ENCODE data around the gene RASGRF2. TPM values are rescaled to one million over a fixed set of nuclear protein-coding genes. Genes with fewer than 3 reads are reported as not detected.

Gene RASGRF2
- total RNA-seq, 2 experiments from 2014 or later = 0.06 to 0.13 TPM

GRCh38 chr5:81147011-81147885, 187.1 kb downstream of the RASGRF2 start:
- DNase-seq (ENCODE audit: low spot score) = no peak
- no peaks in the 10 kb centered on the region for H3K79me2 ChIP-seq (ENCODE audit: insufficient read depth, low read depth, low read length)
- ChIA-PET CTCF (ENCODE audit: unreplicated experiment) (no interaction called here), POLR2A (interaction anchor here (0.8 kb wide), 1 partner anchor 9 kb away, joined by 3 read pairs; no protein-coding TSS in a partner anchor)
- no peaks in the 10 kb centered on the region for H3K4me1 ChIP-seq (ENCODE audit: insufficient read depth, low read length, poor library complexity, severe bottlenecking)
- TF ChIP-seq CTCF (conservative IDR thresholded peaks at IDR 0.05; ENCODE audit: low read length) (no peak), EZH2phosphoT487 (IDR thresholded peaks at IDR 0.05; ENCODE audit: borderline replicate concordance, low read depth, low read length) (no peak)
- BruUV-seq (replicated peaks) = no TSS peak
- no peaks in the 10 kb centered on the region for H3K9me3 ChIP-seq (ENCODE audit: low read length)
- intact Hi-C loops (cut with micrococcal nuclease; ENCODE audit: unreplicated experiment) = no loop called here
- no peak overlapping the region for H3K4me3 ChIP-seq (ENCODE audit: low read depth, low read length, poor library complexity, severe bottlenecking)
- H3K4me2 ChIP-seq (ENCODE audit: low read length) = no peak overlapping the region
- no peaks in the 10 kb centered on the region for H3K9me2 ChIP-seq (ENCODE audit: insufficient read depth, low read length)
- no peaks in the 10 kb centered on the region for H4K20me1 ChIP-seq (ENCODE audit: insufficient read depth, low read length)
- H2AFZ ChIP-seq (ENCODE audit: low read length) = no peak overlapping the region
- H3K36me3 ChIP-seq (ENCODE audit: insufficient read depth, low read length) = no peaks in the 10 kb centered on the region
- H3K27ac ChIP-seq (ENCODE audit: low read depth, low read length, poor library complexity, severe bottlenecking) = no peak overlapping the region

- no peak overlapping the region for H3K4me2 ChIP-seq (ENCODE audit: low read length)
- TF ChIP-seq CTCF (conservative IDR thresholded peaks at IDR 0.05; ENCODE audit: low read length) (no peak), EZH2phosphoT487 (IDR thresholded peaks at IDR 0.05; ENCODE audit: borderline replicate concordance, low read depth, low read length) (no peak)
- no peaks in the 10 kb centered on the region for H3K9me3 ChIP-seq (ENCODE audit: low read length)
- no peaks in the 10 kb centered on the region for H3K9me2 ChIP-seq (ENCODE audit: insufficient read depth, low read length)
- H3K36me3 ChIP-seq (ENCODE audit: insufficient read depth, low read length) = no peaks in the 10 kb centered on the region
- H3K4me1 ChIP-seq (ENCODE audit: insufficient read depth, low read length, poor library complexity, severe bottlenecking) = no peaks in the 10 kb centered on the region
- H2AFZ ChIP-seq (ENCODE audit: low read length) = no peak overlapping the region
- no peaks in the 10 kb centered on the region for H3K79me2 ChIP-seq (ENCODE audit: insufficient read depth, low read depth, low read length)
- no peak overlapping the region for H3K4me3 ChIP-seq (ENCODE audit: low read depth, low read length, poor library complexity, severe bottlenecking)
- no TSS peak for BruUV-seq (replicated peaks)
- intact Hi-C loops (cut with micrococcal nuclease; ENCODE audit: unreplicated experiment) = no loop called here
- no peaks in the 10 kb centered on the region for H4K20me1 ChIP-seq (ENCODE audit: insufficient read depth, low read length)
- no peak overlapping the region for H3K27ac ChIP-seq (ENCODE audit: low read depth, low read length, poor library complexity, severe bottlenecking)
- POLR2A ChIA-PET = no interaction called here
- no peak for DNase-seq (ENCODE audit: low spot score)
- CTCF ChIA-PET (ENCODE audit: unreplicated experiment) = no interaction called here
These were observed 187.9 kb downstream of the RASGRF2 start for GRCh38 chr5:81147886-81148571.

- TF ChIP-seq EZH2phosphoT487 (IDR thresholded peaks at IDR 0.05; ENCODE audit: borderline replicate concordance, low read depth, low read length) (no peak), CTCF (conservative IDR thresholded peaks at IDR 0.05; ENCODE audit: low read length) (no peak)
- Histone ChIP-seq H4K20me1 (ENCODE audit: insufficient read depth, low read length) (no peaks in the 10 kb centered on the region), H2AFZ (ENCODE audit: low read length) (no peak overlapping the region), H3K9me3 (ENCODE audit: low read length) (no peaks in the 10 kb centered on the region), H3K4me2 (ENCODE audit: low read length) (no peak overlapping the region), H3K36me3 (ENCODE audit: insufficient read depth, low read length) (no peaks in the 10 kb centered on the region), H3K4me1 (ENCODE audit: insufficient read depth, low read length, poor library complexity, severe bottlenecking) (peaks cover 1% of the 10 kb centered on the region), H3K9me2 (ENCODE audit: insufficient read depth, low read length) (no peaks in the 10 kb centered on the region), H3K79me2 (ENCODE audit: insufficient read depth, low read depth, low read length) (no peaks in the 10 kb centered on the region), H3K4me3 (ENCODE audit: low read depth, low read length, poor library complexity, severe bottlenecking) (no peak overlapping the region), H3K27ac (ENCODE audit: low read depth, low read length, poor library complexity, severe bottlenecking) (no peak overlapping the region)
- intact Hi-C loops (cut with micrococcal nuclease; ENCODE audit: unreplicated experiment) = no loop called here
- ChIA-PET CTCF (ENCODE audit: unreplicated experiment) (no interaction called here), POLR2A (no interaction called here)
- DNase-seq (ENCODE audit: low spot score) = no peak
- BruUV-seq (replicated peaks) = no TSS peak
These were observed 191.4 kb downstream of the RASGRF2 start for GRCh38 chr5:81151546-81151945.
